Suprapubic skin (tissue), 3 donors: ENCODE results near the gene CHN2.

ENCODE experiments used
- POLR2A ChIP-seq, 2 donors: fragments of 450-650 bp; IDR thresholded peaks; one replicate each; pipeline ENCODE4 v1.6.1; 2017; ENCODE audit warnings: antibody characterized with exemption in 2 of 2, mild to moderate bottlenecking in 2 of 2, moderate library complexity in 2 of 2
- TF ChIP-seq, protein P1 (sequence below), 2 donors: fragments of 200-600 bp in 1 of 2; fragments of 450-650 bp in 1 of 2; sonication (generic) in 1 of 2; IDR thresholded peaks; one replicate each; pipeline ENCODE4 v1.5.1; 2016 to 2019; ENCODE audit warnings: antibody characterized with exemption in 2 of 2, mild to moderate bottlenecking in 1 of 2, moderate library complexity in 1 of 2

DNA sequence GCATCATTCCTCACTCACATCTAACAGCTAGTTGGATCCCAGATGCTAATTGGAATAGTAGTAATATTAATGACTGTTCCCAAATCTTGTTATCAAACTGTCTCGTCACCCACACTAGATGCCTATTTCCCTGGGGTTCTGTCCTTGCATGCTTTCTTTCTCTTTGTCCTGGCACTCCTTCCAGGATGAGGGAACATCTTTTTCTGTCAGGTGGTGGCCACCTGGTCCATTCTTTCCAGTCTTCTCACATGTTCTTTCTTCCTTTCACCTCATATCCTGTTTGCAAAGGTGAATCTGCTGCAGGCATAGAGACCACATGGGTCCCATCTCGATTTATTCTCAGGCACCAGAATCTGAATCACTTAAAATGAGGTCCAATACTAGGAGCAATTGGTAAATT is 126.0 kb downstream of the CHN2 start:
- TF ChIP-seq, protein P1, sequence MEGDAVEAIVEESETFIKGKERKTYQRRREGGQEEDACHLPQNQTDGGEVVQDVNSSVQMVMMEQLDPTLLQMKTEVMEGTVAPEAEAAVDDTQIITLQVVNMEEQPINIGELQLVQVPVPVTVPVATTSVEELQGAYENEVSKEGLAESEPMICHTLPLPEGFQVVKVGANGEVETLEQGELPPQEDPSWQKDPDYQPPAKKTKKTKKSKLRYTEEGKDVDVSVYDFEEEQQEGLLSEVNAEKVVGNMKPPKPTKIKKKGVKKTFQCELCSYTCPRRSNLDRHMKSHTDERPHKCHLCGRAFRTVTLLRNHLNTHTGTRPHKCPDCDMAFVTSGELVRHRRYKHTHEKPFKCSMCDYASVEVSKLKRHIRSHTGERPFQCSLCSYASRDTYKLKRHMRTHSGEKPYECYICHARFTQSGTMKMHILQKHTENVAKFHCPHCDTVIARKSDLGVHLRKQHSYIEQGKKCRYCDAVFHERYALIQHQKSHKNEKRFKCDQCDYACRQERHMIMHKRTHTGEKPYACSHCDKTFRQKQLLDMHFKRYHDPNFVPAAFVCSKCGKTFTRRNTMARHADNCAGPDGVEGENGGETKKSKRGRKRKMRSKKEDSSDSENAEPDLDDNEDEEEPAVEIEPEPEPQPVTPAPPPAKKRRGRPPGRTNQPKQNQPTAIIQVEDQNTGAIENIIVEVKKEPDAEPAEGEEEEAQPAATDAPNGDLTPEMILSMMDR (IDR thresholded peaks at IDR 0.05): no peak
- TF ChIP-seq POLR2A (IDR thresholded peaks at IDR 0.05): no peak
